H54 (cell line): ENCODE measurements around the gene FAM229B.
"Not testable (repeated sequence)": the region's sequence is repeated elsewhere in the genome, so short reads cannot be mapped to it uniquely, and the experiment has no call there.

ENCODE experiments used
- DNase-seq: peaks from one replicate; pipeline ENCODE4 v3.0.0; 2011; ENCODE audit warnings: low spot score, mixed read lengths; ENCODE audit not compliant: insufficient read length
- FAIRE-seq: peaks from 3 replicates; lab custom pipeline; 2011; peaks lifted over from hg19 to GRCh38; lab: Jason Lieb, UNC
- POLR2A ChIP-seq: IDR thresholded peaks from 2 replicates; pipeline ENCODE4 v1.6.1; 2011; ENCODE audit warnings: low read depth, mild to moderate bottlenecking, low read length

The FAM229B gene

DNA sequence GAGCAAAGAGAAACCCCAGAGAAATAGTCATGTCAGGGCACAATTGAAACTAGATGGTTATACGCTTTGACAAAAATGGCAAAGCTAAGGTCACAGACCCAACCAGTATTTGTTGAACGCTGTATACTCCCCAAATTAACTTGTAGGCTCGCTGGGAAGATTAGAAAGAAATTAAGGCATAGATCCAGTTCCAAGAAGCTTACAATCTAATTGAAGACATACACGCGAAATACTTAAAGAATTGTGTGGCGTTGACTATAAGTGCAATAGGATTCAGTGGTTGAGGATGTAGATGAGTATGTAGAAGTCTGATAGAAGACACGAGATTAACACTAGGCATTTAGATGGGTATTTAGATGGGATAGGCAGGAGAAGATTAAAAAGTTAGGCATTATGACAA is 525 bp downstream of the FAM229B start:
- TF ChIP-seq POLR2A = no peak
- DNase-seq (no peak), FAIRE-seq (no peak)

DNA sequence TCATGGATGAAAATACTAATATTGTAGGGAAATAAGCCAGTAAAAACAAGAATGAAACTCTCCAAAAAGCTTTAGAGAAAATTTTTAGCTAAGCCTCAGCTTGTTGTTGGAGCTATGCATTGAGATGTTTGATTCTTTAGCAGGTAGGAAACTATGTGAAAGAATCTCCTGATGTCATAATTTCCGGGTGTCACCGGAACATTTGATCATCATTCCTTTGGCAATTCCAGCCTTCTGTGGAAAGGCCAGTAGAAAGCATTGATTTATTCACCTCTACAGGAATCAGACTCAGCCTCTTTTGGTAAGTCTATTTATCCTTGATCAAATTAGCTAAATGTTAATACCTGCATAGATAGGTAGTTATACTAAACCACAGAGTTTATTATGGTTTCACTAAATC is 9.5 kb downstream of the FAM229B start:
- no peak for TF ChIP-seq POLR2A
- DNase-seq = no peak
- no peak for FAIRE-seq

DNA sequence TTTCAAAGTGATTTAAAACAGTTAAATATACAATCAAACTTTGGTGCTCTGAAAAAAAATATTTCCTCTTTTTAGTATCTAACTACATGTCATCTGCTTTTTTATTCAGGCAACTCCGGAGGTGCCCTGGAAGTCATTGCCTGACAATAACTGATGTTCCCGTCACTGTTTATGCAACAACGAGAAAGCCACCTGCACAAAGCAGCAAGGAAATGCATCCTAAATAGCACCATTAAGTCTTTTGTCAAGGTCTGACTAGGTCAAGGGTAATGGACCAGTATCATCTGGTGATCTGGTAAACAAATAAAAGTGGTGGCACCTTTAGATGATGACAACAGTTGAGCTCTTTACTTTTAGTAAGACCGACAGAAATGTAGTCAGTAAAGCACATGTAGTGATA is 13.2 kb downstream of the FAM229B start:
- no peak for TF ChIP-seq POLR2A
- DNase-seq (no peak), FAIRE-seq (no peak)

DNA sequence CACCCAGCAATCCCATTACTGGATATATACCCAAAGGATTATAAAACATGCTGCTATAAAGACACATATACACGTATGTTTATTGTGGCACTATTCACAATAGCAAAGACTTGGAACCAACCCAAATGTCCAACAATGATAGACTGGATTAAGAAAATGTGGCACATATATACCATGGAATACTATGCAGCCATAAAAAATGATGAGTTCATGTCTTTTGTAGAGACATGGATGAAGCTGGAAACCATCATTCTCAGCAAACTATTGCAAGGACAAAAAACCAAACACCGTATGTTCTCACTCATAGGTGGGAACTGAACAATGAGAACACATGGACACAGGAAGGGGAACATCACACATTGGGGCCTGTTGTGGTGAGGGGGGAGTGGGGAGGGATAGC is 18.6 kb downstream of the FAM229B start:
- not testable (repeated sequence) for FAIRE-seq

DNA sequence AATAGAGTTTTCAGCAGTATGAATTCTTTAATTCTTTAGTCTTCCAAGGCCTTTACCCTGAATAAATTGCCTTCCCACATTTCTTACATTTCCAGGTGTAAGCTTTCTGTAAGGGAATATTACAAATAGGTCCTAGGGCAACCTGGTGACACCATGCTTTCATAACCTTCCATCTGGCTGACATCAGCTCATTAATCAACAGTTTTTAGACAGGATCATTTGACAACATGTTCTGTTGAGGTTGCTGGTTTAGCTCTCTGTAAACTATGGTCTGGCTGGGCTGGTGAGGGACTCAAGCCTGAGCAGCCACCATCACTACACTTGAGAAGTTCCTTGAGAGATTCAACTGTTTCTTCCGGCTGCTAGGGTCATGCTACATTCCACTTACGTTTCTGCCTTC is 19.2 kb downstream of the FAM229B start:
- DNase-seq (no peak), FAIRE-seq (no peak)
- no peak for TF ChIP-seq POLR2A

More for the DNA sequence above, 18.6 kb downstream of the FAM229B start:
- DNase-seq = not testable (repeated sequence)

DNA sequence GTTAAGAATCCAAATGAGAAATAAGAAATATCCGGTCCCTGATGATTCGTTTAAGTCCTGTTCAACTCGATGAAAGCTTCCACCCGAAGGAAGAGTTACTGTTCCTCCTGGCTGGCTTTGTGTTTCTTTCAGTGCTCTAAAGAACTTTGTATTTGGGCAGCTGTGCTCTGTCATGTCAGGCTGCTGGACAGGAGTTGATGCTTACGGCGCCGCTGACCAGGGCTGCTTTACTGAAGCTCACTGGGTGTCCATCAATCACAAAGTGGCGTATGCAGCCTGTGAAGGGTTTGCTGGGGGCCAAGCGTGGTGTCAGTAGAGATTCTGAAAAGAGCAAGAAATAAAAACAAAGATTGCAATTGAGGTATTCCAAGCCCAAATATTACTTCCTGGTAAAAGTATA is 21.9 kb downstream of the FAM229B start:
- TF ChIP-seq POLR2A = no peak
- no peak for DNase-seq
- FAIRE-seq = no peak

DNA sequence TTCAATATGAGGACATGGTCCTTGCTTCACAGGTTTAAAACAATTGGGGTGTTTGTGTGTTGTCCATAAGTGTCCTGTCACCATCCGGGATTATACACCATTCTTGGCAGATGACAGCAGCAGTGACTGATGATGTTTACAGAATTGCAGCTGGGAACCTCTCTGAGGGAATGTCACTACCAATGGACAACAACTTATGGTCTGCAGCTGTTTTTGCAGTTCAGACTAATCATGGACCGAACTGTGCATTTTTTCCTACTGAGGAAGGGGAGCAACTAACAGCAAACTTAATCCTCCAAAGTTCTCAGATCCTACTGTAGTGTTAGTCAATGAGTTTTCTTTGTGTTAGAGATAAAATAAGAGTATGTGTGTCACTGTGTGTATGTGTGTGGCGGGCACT is 26.0 kb downstream of the FAM229B start:
- no peak for DNase-seq
- no peak for TF ChIP-seq POLR2A
- no peak for FAIRE-seq

DNA sequence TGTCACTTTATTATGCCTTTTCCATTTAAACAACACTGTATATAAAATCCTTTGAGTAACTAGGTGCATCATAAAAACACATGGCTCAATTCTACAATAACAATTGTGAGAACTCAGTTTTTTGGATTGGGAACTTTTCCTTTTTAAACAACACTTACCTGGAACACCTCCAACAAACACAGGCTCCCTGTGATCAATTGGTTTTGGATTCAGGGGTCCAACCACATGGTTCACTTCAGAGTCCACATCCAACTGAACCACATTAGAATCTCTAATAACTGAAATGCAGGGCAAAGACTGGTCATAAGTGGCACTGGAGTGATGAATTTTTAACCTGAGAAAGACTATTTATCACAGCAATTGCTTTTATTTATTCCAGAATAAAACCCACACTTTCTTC is 26.5 kb downstream of the FAM229B start:
- FAIRE-seq = no peak
- no peak for DNase-seq
- TF ChIP-seq POLR2A = no peak

DNA sequence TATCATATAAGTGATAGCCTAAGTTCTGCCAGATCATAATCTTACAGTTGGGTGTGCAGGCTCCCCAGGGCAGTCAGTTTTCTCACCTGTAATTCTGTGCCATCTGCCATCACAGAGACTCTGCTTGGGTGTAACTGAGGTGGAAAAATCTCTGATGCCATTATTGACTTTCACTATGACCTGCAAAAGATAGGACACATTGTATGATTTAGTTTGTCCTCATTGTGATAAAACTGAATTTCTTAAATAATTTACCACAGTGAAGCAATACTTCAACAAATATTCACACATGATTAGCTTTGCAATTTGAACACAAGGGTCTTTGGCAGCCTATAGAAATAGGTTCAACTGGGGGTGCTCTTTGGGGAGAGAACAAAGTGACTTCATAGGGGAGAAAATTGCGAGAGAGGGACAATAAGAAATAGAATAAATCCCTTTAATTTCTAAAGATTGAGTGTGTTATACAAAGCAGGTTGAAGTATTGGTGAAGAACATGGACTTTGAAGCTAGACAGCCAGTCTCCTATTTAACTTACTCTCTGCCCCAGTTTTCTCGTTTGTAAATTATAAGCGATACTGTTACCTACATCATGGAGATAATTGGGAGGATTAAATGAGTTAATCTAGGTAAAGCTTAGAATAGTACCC is 27.3 kb downstream of the FAM229B start:
- FAIRE-seq (no peak), DNase-seq (no peak)
- TF ChIP-seq POLR2A = no peak

DNA sequence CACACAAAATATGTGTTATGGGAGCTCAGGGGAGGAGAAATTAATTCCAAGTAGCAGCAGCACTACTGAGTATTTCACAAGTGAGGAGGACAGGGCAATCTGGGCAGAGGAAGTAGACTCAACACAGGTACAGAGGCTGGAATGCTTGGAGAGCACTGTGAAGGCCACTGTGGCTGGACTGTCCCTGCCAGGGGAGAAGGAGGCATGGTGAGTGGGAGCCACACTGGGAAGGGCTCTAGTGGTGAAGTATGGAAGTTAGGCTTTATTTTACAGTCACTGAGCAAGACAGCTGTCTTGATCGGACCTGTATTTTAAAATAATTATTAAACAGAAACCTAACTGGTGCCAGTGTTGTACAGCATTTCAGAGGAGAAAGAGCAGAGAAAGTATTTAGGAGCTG is 28.8 kb downstream of the FAM229B start:
- FAIRE-seq = no peak
- TF ChIP-seq POLR2A = no peak
- no peak for DNase-seq

DNA sequence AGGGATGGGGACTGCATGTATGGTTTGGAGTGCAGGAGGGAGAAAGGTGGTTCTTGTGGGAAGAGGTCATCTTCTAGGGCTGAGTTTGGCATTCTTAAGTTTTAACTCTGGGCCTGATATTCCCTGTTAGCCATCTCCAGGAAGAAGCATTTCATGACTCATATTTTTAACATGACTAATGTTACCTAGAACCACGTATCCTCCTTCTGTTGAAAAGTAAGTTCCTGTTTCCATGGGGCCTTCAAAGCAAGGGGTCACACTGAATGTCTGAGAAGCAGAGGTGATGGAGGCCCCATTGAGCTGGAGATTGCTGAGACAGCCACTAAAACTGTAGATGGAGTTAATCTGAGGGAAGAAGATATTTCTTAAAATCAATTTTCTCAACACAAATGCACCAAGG is 30.2 kb downstream of the FAM229B start:
- peak; percentile 1 for DNase-seq
- FAIRE-seq = no peak
- TF ChIP-seq POLR2A = no peak

DNA sequence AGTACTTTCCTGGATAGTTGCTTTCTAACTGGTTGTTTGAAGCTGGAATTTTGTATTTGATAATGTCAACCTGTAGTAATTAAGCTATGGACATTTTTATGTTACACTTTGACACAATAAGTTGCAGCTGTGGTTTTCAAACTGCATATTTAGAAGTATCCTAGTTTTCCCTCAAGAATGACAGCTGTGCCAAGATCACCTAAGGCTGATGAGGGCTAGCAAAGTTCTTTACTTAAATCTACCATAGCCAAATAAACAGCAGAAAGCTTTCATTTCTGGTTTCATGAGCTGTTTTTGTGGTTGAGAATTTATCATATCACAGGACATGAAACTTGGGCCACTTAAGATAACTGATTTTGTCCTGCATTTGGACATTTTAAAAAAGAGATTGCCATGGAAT is 30.6 kb downstream of the FAM229B start:
- no peak for TF ChIP-seq POLR2A
- FAIRE-seq = no peak
- DNase-seq = no peak

DNA sequence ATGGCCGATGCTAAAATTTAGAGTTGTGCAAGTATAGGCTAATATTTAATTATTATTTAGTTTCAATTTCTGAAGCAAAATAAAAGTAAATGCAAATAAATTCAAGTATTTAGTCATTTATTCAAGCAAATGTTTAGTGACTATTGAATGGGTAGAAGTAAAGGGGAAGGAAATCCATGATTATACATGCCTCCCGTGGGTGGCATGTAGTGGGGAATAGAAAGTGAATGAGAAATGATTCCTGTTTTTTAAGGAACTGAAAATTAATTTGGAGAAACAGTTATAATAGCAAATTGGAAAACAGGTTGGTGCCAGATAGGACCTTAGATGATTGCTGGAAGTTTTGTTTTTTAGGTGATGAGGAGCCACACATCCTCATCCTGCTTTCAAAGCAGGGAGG is 35.4 kb downstream of the FAM229B start:
- no peak for DNase-seq
- no peak for TF ChIP-seq POLR2A
- FAIRE-seq = no peak

DNA sequence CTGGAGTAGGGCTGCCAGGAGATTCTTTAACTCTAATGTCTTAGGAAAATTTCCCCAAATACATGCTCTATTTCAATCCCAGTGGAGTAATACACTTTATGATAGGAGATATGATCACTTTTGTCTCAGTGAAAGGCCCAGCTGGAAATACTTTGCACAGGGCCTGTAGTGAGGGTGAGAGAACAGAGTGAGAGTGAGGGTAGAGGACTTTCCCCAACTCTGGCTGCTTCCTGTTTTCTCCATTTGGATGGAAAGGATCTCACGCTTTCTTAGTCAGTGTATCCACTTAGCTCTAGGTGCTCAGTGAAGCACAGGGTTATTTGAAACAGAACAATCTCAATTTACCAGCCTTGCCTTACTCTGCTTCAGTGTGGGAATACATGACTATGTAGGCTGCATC is 36.6 kb downstream of the FAM229B start:
- DNase-seq = no peak
- no peak for FAIRE-seq
- TF ChIP-seq POLR2A = no peak

DNA sequence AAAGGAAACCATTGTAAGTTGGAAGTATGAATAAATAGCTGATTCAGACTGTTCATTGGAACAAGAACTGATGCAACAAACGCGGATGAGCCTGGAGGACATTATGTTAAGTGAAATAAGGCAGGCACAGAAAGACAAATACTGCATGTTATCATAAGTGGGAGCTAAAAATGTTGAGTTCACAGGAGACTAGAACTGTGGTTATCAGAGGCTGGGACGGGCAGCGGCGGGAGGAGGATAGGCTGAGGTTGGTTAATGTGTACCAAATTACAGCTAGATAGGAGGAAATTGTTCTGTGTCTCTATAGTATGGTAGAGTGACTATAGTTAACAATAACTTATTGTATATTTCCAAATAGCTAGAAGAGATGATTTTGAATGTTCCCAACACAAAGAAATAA is 40.8 kb downstream of the FAM229B start:
- FAIRE-seq = no peak
- no peak for TF ChIP-seq POLR2A
- no peak for DNase-seq

DNA sequence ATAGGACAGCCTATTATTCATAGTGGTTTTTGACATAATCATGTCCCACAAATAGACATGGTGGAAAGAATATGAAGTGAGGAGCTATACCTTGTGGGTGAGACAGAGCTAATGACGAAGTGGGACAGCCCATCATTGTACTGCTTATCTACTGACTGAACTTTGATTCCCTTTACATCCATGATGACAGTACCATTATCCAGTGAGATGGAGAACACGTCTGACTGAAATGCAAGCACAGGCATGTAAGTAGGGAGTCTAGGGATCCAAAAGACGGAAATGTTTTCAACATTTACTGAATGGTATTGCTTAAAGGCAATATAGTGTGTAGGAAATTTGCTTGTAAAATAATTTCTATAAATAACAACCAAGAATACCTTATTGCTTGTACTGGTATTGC is 43.5 kb downstream of the FAM229B start:
- FAIRE-seq (no peak), DNase-seq (no peak)
- TF ChIP-seq POLR2A = no peak
